ENCODE results near the gene GNA14. TPM values are rescaled to one million over a fixed set of nuclear protein-coding genes. Genes with fewer than 3 reads are reported as not detected.

Gene GNA14
- total and polyA plus RNA-seq, 2 experiments from 2014 or later = 3.9 to 10.5 TPM

DNA sequence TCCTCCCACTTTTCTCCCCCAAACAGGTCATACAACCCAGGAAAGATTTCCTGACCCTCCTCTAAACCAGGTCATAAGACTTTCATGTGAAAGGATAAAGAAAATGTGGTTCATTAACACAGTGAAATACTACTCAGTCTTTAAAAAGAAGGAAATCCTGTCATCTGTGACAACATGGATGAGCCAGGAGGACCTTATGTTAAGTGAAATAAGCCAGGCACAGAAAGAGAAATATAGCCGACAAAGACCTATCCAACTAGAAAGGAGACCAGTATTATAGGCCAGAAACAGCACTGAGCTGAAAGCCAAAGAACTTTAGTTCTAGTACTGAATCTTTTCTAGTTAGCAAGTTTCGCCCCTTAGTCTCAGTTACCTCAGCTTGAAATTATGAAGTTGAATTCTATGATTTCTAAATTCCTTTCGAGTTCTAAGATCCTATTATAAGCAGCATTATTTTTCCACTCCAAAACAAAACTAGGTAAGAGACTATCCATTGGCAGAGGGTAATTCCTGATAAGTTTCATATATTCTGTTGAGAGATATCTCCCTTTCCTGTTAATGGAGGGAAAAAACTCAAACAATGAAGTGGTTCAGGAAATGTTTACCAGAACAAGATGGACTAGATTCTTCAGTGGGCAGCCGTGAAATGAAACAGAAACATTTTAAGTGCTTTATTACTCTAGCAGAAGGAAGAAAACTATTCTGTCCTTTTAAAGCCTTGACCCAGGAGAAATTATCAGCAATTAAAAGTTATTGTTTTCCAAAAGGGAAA, 42.5 kb downstream of the GNA14 start (continued):
- TF ChIP-seq, protein P1, sequence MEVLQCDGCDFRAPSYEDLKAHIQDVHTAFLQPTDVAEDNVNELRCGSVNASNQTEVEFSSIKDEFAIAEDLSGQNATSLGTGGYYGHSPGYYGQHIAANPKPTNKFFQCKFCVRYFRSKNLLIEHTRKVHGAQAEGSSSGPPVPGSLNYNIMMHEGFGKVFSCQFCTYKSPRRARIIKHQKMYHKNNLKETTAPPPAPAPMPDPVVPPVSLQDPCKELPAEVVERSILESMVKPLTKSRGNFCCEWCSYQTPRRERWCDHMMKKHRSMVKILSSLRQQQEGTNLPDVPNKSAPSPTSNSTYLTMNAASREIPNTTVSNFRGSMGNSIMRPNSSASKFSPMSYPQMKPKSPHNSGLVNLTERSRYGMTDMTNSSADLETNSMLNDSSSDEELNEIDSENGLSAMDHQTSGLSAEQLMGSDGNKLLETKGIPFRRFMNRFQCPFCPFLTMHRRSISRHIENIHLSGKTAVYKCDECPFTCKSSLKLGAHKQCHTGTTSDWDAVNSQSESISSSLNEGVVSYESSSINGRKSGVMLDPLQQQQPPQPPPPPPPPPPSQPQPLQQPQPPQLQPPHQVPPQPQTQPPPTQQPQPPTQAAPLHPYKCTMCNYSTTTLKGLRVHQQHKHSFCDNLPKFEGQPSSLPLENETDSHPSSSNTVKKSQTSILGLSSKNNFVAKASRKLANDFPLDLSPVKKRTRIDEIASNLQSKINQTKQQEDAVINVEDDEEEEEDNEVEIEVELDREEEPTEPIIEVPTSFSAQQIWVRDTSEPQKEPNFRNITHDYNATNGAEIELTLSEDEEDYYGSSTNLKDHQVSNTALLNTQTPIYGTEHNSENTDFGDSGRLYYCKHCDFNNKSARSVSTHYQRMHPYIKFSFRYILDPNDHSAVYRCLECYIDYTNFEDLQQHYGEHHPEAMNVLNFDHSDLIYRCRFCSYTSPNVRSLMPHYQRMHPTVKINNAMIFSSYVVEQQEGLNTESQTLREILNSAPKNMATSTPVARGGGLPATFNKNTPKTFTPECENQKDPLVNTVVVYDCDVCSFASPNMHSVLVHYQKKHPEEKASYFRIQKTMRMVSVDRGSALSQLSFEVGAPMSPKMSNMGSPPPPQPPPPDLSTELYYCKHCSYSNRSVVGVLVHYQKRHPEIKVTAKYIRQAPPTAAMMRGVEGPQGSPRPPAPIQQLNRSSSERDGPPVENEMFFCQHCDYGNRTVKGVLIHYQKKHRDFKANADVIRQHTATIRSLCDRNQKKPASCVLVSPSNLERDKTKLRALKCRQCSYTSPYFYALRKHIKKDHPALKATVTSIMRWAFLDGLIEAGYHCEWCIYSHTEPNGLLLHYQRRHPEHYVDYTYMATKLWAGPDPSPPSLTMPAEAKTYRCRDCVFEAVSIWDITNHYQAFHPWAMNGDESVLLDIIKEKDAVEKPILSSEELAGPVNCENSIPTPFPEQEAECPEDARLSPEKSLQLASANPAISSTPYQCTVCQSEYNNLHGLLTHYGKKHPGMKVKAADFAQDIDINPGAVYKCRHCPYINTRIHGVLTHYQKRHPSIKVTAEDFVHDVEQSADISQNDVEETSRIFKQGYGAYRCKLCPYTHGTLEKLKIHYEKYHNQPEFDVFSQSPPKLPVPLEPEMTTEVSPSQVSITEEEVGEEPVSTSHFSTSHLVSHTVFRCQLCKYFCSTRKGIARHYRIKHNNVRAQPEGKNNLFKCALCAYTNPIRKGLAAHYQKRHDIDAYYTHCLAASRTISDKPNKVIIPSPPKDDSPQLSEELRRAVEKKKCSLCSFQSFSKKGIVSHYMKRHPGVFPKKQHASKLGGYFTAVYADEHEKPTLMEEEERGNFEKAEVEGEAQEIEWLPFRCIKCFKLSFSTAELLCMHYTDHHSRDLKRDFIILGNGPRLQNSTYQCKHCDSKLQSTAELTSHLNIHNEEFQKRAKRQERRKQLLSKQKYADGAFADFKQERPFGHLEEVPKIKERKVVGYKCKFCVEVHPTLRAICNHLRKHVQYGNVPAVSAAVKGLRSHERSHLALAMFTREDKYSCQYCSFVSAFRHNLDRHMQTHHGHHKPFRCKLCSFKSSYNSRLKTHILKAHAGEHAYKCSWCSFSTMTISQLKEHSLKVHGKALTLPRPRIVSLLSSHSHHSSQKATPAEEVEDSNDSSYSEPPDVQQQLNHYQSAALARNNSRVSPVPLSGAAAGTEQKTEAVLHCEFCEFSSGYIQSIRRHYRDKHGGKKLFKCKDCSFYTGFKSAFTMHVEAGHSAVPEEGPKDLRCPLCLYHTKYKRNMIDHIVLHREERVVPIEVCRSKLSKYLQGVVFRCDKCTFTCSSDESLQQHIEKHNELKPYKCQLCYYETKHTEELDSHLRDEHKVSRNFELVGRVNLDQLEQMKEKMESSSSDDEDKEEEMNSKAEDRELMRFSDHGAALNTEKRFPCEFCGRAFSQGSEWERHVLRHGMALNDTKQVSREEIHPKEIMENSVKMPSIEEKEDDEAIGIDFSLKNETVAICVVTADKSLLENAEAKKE (CRISPR knock-in tag; IDR thresholded peaks at IDR 0.05) = no peak
- TF ChIP-seq, protein P2, sequence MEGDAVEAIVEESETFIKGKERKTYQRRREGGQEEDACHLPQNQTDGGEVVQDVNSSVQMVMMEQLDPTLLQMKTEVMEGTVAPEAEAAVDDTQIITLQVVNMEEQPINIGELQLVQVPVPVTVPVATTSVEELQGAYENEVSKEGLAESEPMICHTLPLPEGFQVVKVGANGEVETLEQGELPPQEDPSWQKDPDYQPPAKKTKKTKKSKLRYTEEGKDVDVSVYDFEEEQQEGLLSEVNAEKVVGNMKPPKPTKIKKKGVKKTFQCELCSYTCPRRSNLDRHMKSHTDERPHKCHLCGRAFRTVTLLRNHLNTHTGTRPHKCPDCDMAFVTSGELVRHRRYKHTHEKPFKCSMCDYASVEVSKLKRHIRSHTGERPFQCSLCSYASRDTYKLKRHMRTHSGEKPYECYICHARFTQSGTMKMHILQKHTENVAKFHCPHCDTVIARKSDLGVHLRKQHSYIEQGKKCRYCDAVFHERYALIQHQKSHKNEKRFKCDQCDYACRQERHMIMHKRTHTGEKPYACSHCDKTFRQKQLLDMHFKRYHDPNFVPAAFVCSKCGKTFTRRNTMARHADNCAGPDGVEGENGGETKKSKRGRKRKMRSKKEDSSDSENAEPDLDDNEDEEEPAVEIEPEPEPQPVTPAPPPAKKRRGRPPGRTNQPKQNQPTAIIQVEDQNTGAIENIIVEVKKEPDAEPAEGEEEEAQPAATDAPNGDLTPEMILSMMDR (conservative IDR thresholded peaks at IDR 0.05; ENCODE audit: low read depth in 2 of 2) = no peak
- TF ChIP-seq NANOG (IDR thresholded peaks at IDR 0.05; ENCODE audit: borderline replicate concordance) = no peak
- TF ChIP-seq ZNF331 (CRISPR knock-in tag; IDR thresholded peaks at IDR 0.05; ENCODE audit: low read depth) = no peak

DNA sequence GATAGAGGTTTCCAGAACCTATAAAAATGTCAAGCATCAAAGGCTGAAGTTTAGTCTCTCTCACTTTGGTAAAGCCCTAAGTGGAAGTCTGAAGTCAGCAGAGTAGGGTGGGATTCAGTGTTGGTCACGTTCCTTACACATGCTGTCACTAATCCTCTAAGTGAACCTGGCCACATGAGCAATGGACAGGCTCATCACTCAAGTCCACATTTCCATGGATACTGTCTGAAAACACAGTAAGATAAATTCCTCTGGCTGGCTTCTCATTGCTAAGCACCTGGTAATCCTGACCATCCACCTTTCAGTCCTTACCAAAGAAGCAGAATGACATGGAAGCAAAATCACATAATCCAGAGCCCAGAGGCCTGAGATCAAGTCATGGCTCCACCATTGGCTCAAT, 43.8 kb downstream of the GNA14 start:
- Histone ChIP-seq H3K27me3 (ENCODE audit: insufficient read depth) (no peaks in the 10 kb centered on the region), H3F3A (replicated peaks; ENCODE audit: low read depth) (peaks cover 5% of the 10 kb centered on the region; the same call in 1 of the 2 replicates), H3K9me2 (ENCODE audit: insufficient read depth) (peaks cover 10% of the 10 kb centered on the region; the same call in 1 of the 2 replicates), H3K4me1 (ENCODE audit: insufficient read depth) (peaks cover 46% of the 10 kb centered on the region), H3K79me2 (replicated peaks; ENCODE audit: insufficient read depth) (no peaks in the 10 kb centered on the region), H2AFZ (no peak overlapping the region), H3K27ac (ENCODE audit: low read depth) (no peak overlapping the region), H3K4me3 (no peak overlapping the region), H3K36me3 (ENCODE audit: insufficient read depth) (no peaks in the 10 kb centered on the region), H3K4me2 (no peak overlapping the region; the same call in 1 of the 2 replicates), H4K20me1 (replicated peaks; ENCODE audit: insufficient read depth) (no peaks in the 10 kb centered on the region)
- DNase-seq (ENCODE audit: low spot score) (no peak), ATAC-seq (no peak)
- Mint-ChIP-seq H3K9me3 (no peaks in the 10 kb centered on the region), H3K27me3 (ENCODE audit: insufficient read depth, low read depth, poor library complexity) (peaks cover 9% of the 10 kb centered on the region), H3K27ac (no peak overlapping the region), H3K4me1 (peaks cover 47% of the 10 kb centered on the region), H3K4me3 (no peak overlapping the region), H3K36me3 (ENCODE audit: low read depth) (peaks cover 3% of the 10 kb centered on the region; the same call in 1 of the 3 replicates)
- no peak for TF ChIP-seq CREB1 (CRISPR knock-in tag; IDR thresholded peaks at IDR 0.05; ENCODE audit: low read depth)
- TF ChIP-seq STAT1 (IDR thresholded peaks at IDR 0.05; ENCODE audit: unreplicated experiment) = no peak
- TF ChIP-seq, protein P1 (CRISPR knock-in tag; IDR thresholded peaks at IDR 0.05) = no peak

Measured in GM23338 (cell line).